Stomach (tissue), 4 donors: Measurements from ENCODE around the gene C1QC.

ENCODE experiments used
- EP300 ChIP-seq: sonication (generic); formaldehyde crosslinking; IDR thresholded peaks from one replicate; pipeline ENCODE4 v1.6.1; 2017; ENCODE audit warnings: antibody characterized with exemption
- POLR2A ChIP-seq, 4 donors: fragments of 450-650 bp; IDR thresholded peaks; one replicate each; pipeline ENCODE4 v1.6.1; 2016; ENCODE audit warnings: antibody characterized with exemption in 4 of 4, control low read depth in 2 of 4, mild to moderate bottlenecking in 1 of 4, moderate library complexity in 1 of 4
- POLR2AphosphoS5 ChIP-seq, 3 donors: sonication (generic); formaldehyde crosslinking; IDR thresholded peaks; one replicate each; pipeline ENCODE4 v1.6.1; 2016; ENCODE audit warnings: antibody characterized with exemption in 3 of 3
- TF ChIP-seq, protein P1 (sequence below), 7 experiments: fragments of 450-650 bp in 4 of 7; fragments of 200-600 bp in 3 of 7; sonication (generic) in 3 of 7; IDR thresholded peaks; one replicate each; pipeline ENCODE4 v1.5.1; 2016 to 2019; ENCODE audit warnings: antibody characterized with exemption in 7 of 7, control low read depth in 2 of 7, mild to moderate bottlenecking in 1 of 7

DNA sequence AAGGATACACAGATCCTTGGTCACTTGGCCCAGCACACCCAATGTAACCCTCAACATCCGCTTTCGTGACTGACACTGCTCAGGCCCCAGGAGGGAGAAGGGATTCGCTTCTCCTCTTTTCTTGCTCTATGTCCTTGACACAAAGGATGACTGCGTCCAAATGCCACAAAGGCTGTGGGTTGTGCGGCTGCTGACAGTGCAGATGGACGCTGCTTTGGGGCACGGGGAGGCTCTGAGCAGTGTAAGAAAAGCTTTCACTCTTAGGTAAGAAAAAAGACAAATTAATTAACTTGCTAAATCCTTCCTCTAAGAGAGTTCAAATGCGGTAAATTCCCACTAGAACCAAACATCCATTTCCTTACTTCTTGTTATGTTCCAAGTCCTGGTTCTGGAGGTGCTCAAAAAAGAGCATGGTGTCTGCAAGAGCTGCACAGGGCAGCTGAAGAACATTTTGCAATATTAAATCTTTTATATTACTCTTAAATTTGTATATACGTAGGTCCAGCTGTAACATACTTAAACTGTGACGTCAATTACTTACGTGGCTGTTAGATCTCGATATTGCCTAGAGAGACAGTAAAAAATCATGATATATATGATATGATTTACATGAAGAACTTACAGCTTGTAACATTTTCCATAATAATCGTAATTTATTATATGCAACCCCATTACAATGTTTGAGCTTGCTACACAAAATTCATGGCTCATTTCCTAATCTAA lies 47.8 kb downstream of the C1QC start:
- TF ChIP-seq, protein P1, sequence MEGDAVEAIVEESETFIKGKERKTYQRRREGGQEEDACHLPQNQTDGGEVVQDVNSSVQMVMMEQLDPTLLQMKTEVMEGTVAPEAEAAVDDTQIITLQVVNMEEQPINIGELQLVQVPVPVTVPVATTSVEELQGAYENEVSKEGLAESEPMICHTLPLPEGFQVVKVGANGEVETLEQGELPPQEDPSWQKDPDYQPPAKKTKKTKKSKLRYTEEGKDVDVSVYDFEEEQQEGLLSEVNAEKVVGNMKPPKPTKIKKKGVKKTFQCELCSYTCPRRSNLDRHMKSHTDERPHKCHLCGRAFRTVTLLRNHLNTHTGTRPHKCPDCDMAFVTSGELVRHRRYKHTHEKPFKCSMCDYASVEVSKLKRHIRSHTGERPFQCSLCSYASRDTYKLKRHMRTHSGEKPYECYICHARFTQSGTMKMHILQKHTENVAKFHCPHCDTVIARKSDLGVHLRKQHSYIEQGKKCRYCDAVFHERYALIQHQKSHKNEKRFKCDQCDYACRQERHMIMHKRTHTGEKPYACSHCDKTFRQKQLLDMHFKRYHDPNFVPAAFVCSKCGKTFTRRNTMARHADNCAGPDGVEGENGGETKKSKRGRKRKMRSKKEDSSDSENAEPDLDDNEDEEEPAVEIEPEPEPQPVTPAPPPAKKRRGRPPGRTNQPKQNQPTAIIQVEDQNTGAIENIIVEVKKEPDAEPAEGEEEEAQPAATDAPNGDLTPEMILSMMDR (IDR thresholded peaks at IDR 0.05), result no peak
- no peak for TF ChIP-seq POLR2A (IDR thresholded peaks at IDR 0.05)
- TF ChIP-seq EP300, result no peak
- no peak for TF ChIP-seq POLR2AphosphoS5 (IDR thresholded peaks at IDR 0.05)
